Measurements from ENCODE around the gene PPP2R3B. TPM values are rescaled to one million over a fixed set of nuclear protein-coding genes. Genes with fewer than 3 reads are reported as not detected.

Gene PPP2R3B
- total RNA-seq, 2 donors from 2014 or later, result 72.5 to 98.7 TPM

DNA sequence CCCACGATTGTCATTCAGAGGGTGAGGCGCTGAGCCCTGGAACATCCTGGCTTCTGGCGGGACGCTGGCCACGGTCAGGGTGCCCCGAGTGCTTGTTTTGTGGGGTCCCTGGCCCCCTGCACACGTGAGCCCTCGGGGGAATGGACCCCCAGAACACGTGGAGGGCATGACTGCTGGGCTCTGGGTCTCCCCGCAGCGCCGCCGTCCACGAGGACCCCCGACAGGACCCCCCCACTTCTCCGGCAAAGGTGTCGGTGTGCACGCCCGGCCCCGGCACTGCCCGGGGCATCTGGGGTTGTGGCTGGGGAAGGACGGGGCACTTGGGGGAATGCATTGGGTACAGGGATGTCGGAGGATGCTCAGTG, 54.2 kb downstream of the PPP2R3B start:
- Histone ChIP-seq H3K27me3 (ENCODE audit: control insufficient read depth, insufficient read depth, low read length, poor library complexity, severe bottlenecking) (no peaks in the 10 kb centered on the region), H3K4me3 (ENCODE audit: low read length) (no peak overlapping the region), H3K9me3 (ENCODE audit: control insufficient read depth, low read length) (no peaks in the 10 kb centered on the region), H3K9ac (ENCODE audit: extremely low read depth, low read length, poor library complexity, severe bottlenecking) (no peak overlapping the region), H3K36me3 (ENCODE audit: control insufficient read depth, insufficient read depth, low read length) (peaks cover 1% of the 10 kb centered on the region), H3K4me1 (ENCODE audit: control insufficient read depth, insufficient read depth, low read length) (no peaks in the 10 kb centered on the region), H3K27ac (ENCODE audit: low read depth, low read length) (no peak overlapping the region)
- no peak overlapping the region for H3K4me3 Mint-ChIP-seq
- H3K27ac Mint-ChIP-seq, result no peak overlapping the region
- H3K4me1 Mint-ChIP-seq, result no peaks in the 10 kb centered on the region
- peaks cover 24% of the 10 kb centered on the region for H3K36me3 Mint-ChIP-seq (ENCODE audit: low read depth)
- TF ChIP-seq, protein P1, sequence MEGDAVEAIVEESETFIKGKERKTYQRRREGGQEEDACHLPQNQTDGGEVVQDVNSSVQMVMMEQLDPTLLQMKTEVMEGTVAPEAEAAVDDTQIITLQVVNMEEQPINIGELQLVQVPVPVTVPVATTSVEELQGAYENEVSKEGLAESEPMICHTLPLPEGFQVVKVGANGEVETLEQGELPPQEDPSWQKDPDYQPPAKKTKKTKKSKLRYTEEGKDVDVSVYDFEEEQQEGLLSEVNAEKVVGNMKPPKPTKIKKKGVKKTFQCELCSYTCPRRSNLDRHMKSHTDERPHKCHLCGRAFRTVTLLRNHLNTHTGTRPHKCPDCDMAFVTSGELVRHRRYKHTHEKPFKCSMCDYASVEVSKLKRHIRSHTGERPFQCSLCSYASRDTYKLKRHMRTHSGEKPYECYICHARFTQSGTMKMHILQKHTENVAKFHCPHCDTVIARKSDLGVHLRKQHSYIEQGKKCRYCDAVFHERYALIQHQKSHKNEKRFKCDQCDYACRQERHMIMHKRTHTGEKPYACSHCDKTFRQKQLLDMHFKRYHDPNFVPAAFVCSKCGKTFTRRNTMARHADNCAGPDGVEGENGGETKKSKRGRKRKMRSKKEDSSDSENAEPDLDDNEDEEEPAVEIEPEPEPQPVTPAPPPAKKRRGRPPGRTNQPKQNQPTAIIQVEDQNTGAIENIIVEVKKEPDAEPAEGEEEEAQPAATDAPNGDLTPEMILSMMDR (conservative IDR thresholded peaks at IDR 0.05), result no peak
- DNase-seq, result no peak
- H3K27me3 Mint-ChIP-seq (ENCODE audit: insufficient read depth), result no peaks in the 10 kb centered on the region
- peaks cover 4% of the 10 kb centered on the region for H3K9me3 Mint-ChIP-seq
- WGBS, 2 experiments (ENCODE audit: insufficient coverage in 1 of 2, insufficient read length in 1 of 2), result 86 to 91% methylated on average over 13 to 23 of the region's 23 CpGs

DNA sequence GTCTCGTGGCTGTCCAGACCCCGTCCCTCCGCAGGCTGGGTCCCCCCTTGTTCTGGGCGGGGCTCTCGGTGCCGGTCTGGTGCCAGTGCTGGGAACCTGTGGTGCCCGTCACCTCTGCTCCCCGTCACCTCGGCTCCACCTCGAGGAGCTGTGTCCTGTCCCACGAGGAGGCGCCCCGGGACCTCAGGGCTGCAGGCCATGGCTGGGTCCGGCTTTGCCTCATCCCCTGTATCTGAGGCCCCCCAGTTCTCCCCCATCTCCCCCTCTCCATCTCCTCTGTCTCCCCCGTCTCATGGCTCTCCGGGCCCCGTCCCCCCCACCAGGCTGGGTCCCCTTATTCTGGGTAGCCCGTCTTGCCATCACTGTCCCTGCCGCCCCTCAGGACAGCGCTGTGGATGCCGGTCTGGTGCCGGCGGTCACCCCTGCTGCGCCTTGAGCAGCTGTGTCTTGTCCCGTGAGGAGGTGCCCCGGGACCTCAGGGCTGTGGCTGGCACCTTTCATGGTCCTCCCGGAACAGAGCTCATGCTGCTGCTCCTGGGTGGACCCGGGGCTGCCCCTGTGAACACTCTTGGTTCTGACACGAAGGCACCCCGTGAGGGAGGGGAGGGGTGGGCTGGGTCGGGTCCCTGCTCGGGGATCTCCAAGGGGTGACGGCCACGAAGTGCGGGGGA, 54.7 kb downstream of the PPP2R3B start:
- no peaks in the 10 kb centered on the region for H3K27me3 ChIP-seq (ENCODE audit: control insufficient read depth, insufficient read depth, low read length, poor library complexity, severe bottlenecking)
- 85 to 98% methylated on average over 17 to 35 of the region's 35 CpGs for WGBS, 2 experiments (ENCODE audit: insufficient coverage in 1 of 2, insufficient read length in 1 of 2)
- H3K9me3 ChIP-seq (ENCODE audit: control insufficient read depth, low read length), result no peaks in the 10 kb centered on the region
- H3K27ac ChIP-seq (ENCODE audit: low read depth, low read length), result no peak overlapping the region
- H3K4me1 ChIP-seq (ENCODE audit: control insufficient read depth, insufficient read depth, low read length), result no peaks in the 10 kb centered on the region
- Mint-ChIP-seq H3K4me1 (no peaks in the 10 kb centered on the region), H3K9me3 (peaks cover 4% of the 10 kb centered on the region), H3K27me3 (ENCODE audit: insufficient read depth) (no peaks in the 10 kb centered on the region), H3K36me3 (ENCODE audit: low read depth) (peaks cover 20% of the 10 kb centered on the region), H3K4me3 (no peak overlapping the region), H3K27ac (no peak overlapping the region)
- H3K36me3 ChIP-seq (ENCODE audit: control insufficient read depth, insufficient read depth, low read length), result no peaks in the 10 kb centered on the region
- H3K9ac ChIP-seq (ENCODE audit: extremely low read depth, low read length, poor library complexity, severe bottlenecking), result no peak overlapping the region
- no peak overlapping the region for H3K4me3 ChIP-seq (ENCODE audit: low read length)
- TF ChIP-seq, protein P1 (conservative IDR thresholded peaks at IDR 0.05), result no peak
- DNase-seq, result no peak

DNA sequence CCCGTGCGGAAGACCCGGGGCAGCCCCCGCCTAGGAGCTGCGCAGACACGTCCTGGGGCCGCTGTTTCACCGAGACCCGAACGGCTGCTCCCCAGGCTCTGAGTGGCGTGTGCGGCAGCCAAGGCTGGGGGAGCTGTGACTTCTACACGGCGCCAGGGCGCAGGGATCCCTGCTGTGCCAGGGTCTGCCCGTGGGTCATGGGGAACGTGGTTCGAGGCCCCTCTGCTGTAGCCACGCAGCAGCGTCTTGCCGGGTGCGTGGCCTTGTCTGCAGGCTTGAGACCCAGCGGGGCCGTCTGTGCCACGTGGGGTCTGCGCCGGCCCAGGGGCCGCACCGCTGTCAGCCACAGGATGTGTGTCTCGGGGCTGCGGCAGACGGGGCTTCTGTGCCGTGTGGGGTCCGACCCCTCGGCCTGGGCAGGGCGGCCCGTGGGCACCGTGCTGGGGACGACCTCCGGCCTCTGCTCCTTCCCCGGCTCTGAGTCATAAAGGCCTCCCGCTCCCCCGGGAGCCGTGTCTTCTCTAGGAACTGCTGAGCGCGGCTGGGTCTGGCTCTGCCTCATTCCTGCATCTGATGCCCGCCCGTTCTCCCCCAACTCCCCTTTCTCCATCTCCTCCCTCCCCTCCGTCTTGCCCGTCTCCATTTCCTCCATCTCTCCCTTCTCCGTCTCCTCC, 55.4 kb downstream of the PPP2R3B start:
- Mint-ChIP-seq H3K36me3 (ENCODE audit: low read depth) (peaks cover 14% of the 10 kb centered on the region), H3K9me3 (peaks cover 5% of the 10 kb centered on the region), H3K27me3 (ENCODE audit: insufficient read depth) (no peaks in the 10 kb centered on the region), H3K27ac (no peak overlapping the region), H3K4me1 (no peaks in the 10 kb centered on the region), H3K4me3 (no peak overlapping the region)
- TF ChIP-seq, protein P1 (conservative IDR thresholded peaks at IDR 0.05), result no peak
- Histone ChIP-seq H3K27me3 (ENCODE audit: control insufficient read depth, insufficient read depth, low read length, poor library complexity, severe bottlenecking) (no peaks in the 10 kb centered on the region), H3K9me3 (ENCODE audit: control insufficient read depth, low read length) (no peaks in the 10 kb centered on the region), H3K36me3 (ENCODE audit: control insufficient read depth, insufficient read depth, low read length) (no peaks in the 10 kb centered on the region), H3K27ac (ENCODE audit: low read depth, low read length) (no peak overlapping the region), H3K4me1 (ENCODE audit: control insufficient read depth, insufficient read depth, low read length) (no peaks in the 10 kb centered on the region), H3K4me3 (ENCODE audit: low read length) (no peak overlapping the region), H3K9ac (ENCODE audit: extremely low read depth, low read length, poor library complexity, severe bottlenecking) (no peak overlapping the region)
- WGBS, 2 experiments (ENCODE audit: insufficient coverage in 1 of 2, insufficient read length in 1 of 2), result 75 to 81% methylated on average over 47 to 51 of the region's 51 CpGs
- peak; percentile 79 for DNase-seq
